Hepatocyte (in vitro differentiated cells): Measurements from ENCODE around the gene MINDY4. TPM values are rescaled to one million over a fixed set of nuclear protein-coding genes. Genes with fewer than 3 reads are reported as not detected.

Experiments used
- DNase-seq: peaks from one replicate; pipeline ENCODE4 v3.0.0-alpha.2; 2016; ENCODE audit warnings: low spot score
- H2AFZ ChIP-seq: fragments of 200-600 bp; sonication (generic); 2 replicates; pipeline ENCODE4 v1.6.0; 2016; ENCODE audit warnings: antibody characterized with exemption, mild to moderate bottlenecking
- H3K27ac ChIP-seq: fragments of 200-600 bp; sonication (generic); 2 replicates; pipeline ENCODE4 v1.5.1; 2016; ENCODE audit warnings: mild to moderate bottlenecking
- H3K27me3 ChIP-seq: fragments of 200-600 bp; sonication (generic); 2 replicates; pipeline ENCODE4 v1.6.1; 2016
- H3K36me3 ChIP-seq: fragments of 200-600 bp; sonication (generic); replicated peaks from 2 replicates; pipeline ENCODE4 v1.5.1; 2016; ENCODE audit warnings: low read depth; ENCODE audit not compliant: insufficient read depth
- H3K4me1 ChIP-seq: fragments of 200-600 bp; sonication (generic); 2 replicates; pipeline ENCODE4 v1.5.1; 2016; ENCODE audit warnings: mild to moderate bottlenecking, moderate library complexity; ENCODE audit not compliant: insufficient read depth
- H3K4me2 ChIP-seq: fragments of 200-600 bp; sonication (generic); 2 replicates; pipeline ENCODE4 v1.6.0; 2016
- H3K4me3 ChIP-seq: fragments of 200-600 bp; sonication (generic); 2 replicates; pipeline ENCODE4 v1.5.1; 2016; ENCODE audit warnings: mild to moderate bottlenecking
- H3K79me2 ChIP-seq: fragments of 200-600 bp; sonication (generic); 2 replicates; pipeline ENCODE4 v1.6.0; 2017; ENCODE audit warnings: mild to moderate bottlenecking
- H3K9me2 ChIP-seq: fragments of 200-600 bp; sonication (generic); replicated peaks from 2 replicates; pipeline ENCODE4 v1.6.0; 2017; ENCODE audit warnings: mild to moderate bottlenecking; ENCODE audit not compliant: insufficient read depth
- H3K9me3 ChIP-seq: fragments of 200-600 bp; sonication (generic); 2 replicates; pipeline ENCODE4 v1.5.1; 2016; ENCODE audit warnings: low read depth, mild to moderate bottlenecking
- H4K20me1 ChIP-seq: fragments of 200-600 bp; sonication (generic); 2 replicates; pipeline ENCODE4 v1.6.0; 2016; ENCODE audit warnings: mild to moderate bottlenecking; ENCODE audit not compliant: insufficient read depth, poor library complexity, severe bottlenecking
- EZH2 ChIP-seq: fragments of 200-600 bp; sonication (generic); IDR thresholded peaks from 2 replicates; pipeline ENCODE4 v1.6.1; 2016; ENCODE audit warnings: antibody characterized with exemption, mild to moderate bottlenecking, borderline replicate concordance
- EZH2phosphoT487 ChIP-seq: fragments of 200-600 bp; sonication (generic); IDR thresholded peaks from one replicate; pipeline ENCODE4 v1.6.1; 2018; ENCODE audit warnings: antibody characterized with exemption, mild to moderate bottlenecking, low read depth, moderate library complexity; ENCODE audit not compliant: unreplicated experiment, severe bottlenecking
- WGBS: methylation state at CpG from one replicate; pipeline ENCODE4 v1.1.6; 2016; ENCODE audit warnings: low lambda C conversion rate; ENCODE audit errors: missing lambda C conversion rate; 5-methylcytosine and 5-hydroxymethylcytosine counted together
- polyA plus RNA-seq: library from polyadenylated mRNA; unstranded; fragments of >200 nt; fragmentation: Nextera tagmentation; extraction: Ambion mirVana; gene quantifications from 2 replicates; pipeline ENCODE4 v1.2.1, GENCODE V29; 2016
- total RNA-seq: library from RNA; depleted of rRNA; stranded (reverse); fragments of >200 nt; gene quantifications from 2 replicates; pipeline ENCODE4 v1.2.3, GENCODE V29; 2014
- TF ChIP-seq, protein P1 (sequence below): fragments of 200-600 bp; sonication (generic); IDR thresholded peaks from 2 replicates; pipeline ENCODE4 v1.5.1; 2016; ENCODE audit warnings: antibody characterized with exemption, mild to moderate bottlenecking; ENCODE audit not compliant: poor library complexity

The MINDY4 gene
- total and polyA plus RNA-seq, 2 experiments from 2014 or later = 4.4 to 6.3 TPM

DNA sequence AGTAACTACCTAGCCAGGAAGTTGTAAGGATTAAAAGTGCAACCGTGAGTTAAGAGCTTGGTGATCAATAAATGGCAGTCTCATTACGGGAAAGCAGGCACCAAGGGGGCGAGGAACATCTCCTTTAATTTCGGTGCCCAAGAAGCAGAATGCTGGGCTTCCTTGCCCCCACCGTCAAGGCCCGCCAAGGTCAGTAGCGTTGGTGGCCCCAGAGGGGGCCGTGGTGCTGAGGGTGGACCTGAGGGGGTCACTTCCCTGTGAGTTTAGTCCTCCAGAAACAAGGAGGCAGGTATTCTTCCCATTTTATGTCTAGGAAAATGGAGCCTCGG lies 408 bp upstream of the MINDY4 start:
- no peaks in the 10 kb centered on the region for H3K36me3 ChIP-seq
- H2AFZ ChIP-seq = peak overlapping the region; percentile 87
- H3K9me3 ChIP-seq = no peaks in the 10 kb centered on the region
- H3K4me2 ChIP-seq = peak overlapping the region; percentile 96
- H3K27me3 ChIP-seq = no peaks in the 10 kb centered on the region
- 57% methylated on average over 9 of the region's 9 CpGs for WGBS
- H4K20me1 ChIP-seq = no peaks in the 10 kb centered on the region
- no peak for DNase-seq
- H3K4me3 ChIP-seq = peak overlapping the region; percentile 87
- peak overlapping the region; percentile 72 for H3K27ac ChIP-seq
- peaks cover 4% of the 10 kb centered on the region for H3K4me1 ChIP-seq
- peaks cover 17% of the 10 kb centered on the region for H3K79me2 ChIP-seq
- H3K9me2 ChIP-seq = no peaks in the 10 kb centered on the region
- TF ChIP-seq EZH2phosphoT487 (no peak), EZH2 (no peak)
- TF ChIP-seq, protein P1, sequence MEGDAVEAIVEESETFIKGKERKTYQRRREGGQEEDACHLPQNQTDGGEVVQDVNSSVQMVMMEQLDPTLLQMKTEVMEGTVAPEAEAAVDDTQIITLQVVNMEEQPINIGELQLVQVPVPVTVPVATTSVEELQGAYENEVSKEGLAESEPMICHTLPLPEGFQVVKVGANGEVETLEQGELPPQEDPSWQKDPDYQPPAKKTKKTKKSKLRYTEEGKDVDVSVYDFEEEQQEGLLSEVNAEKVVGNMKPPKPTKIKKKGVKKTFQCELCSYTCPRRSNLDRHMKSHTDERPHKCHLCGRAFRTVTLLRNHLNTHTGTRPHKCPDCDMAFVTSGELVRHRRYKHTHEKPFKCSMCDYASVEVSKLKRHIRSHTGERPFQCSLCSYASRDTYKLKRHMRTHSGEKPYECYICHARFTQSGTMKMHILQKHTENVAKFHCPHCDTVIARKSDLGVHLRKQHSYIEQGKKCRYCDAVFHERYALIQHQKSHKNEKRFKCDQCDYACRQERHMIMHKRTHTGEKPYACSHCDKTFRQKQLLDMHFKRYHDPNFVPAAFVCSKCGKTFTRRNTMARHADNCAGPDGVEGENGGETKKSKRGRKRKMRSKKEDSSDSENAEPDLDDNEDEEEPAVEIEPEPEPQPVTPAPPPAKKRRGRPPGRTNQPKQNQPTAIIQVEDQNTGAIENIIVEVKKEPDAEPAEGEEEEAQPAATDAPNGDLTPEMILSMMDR = no peak

DNA sequence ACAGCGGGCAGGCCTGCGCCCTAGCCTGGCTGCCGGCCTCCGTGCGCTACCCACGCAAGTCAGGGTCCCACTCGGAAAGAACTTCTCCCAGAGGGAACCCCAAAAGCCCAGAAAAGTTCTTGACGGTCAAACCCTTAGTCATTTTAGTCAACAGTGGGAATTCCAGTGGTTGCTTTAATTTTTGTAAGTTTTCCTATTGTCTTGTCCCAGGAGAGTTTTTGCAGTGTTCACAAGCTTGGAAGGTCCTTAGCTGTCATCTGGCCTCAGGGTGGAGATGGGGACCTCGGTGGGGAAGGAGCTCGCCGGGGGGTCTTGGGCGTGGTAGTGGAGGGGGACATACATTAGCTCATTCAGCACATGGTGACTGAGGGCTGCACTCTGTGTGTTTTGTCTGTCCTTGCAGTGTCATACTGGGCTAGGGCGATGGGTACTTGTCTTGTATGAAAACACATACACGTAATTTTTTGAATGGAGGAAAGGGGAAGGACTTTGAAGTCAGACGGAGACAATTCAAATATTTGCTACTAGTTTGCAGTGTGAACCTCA lies 736 bp downstream of the MINDY4 start:
- no peaks in the 10 kb centered on the region for H3K36me3 ChIP-seq
- H3K79me2 ChIP-seq = peaks cover 17% of the 10 kb centered on the region
- no peaks in the 10 kb centered on the region for H3K9me2 ChIP-seq
- peak overlapping the region; percentile 96 for H3K4me2 ChIP-seq
- peak overlapping the region; percentile 87 for H3K4me3 ChIP-seq
- H3K4me1 ChIP-seq = peaks cover 4% of the 10 kb centered on the region
- no peak for DNase-seq
- no peaks in the 10 kb centered on the region for H3K9me3 ChIP-seq
- peak overlapping the region; percentile 87 for H2AFZ ChIP-seq
- TF ChIP-seq, protein P1 = no peak
- TF ChIP-seq EZH2phosphoT487 = no peak
- TF ChIP-seq EZH2 = no peak
- H4K20me1 ChIP-seq = no peaks in the 10 kb centered on the region
- H3K27ac ChIP-seq = peak overlapping the region; percentile 72
- no peaks in the 10 kb centered on the region for H3K27me3 ChIP-seq
- WGBS = 4% methylated on average over 15 of the region's 15 CpGs

DNA sequence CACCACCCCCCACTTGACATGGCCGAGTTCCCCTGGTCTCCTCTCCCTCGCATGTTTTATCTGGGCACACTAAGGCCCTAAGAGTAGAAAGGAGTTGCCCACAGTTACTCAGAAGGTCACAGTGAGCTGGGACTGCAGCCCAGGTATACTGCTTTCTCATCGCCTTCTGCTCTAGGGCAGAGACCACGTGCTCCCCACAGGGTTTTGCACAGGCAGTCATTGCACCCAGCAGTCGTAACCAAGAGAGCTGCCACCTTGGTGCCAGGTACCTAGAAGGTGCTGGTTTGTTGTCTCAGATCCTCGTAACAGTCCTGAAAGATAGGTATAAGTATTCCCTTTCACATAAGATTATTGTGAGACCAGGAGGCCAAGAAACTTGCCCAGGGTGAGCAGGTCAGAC lies 1.8 kb downstream of the MINDY4 start:
- Histone ChIP-seq H3K4me2 (peak overlapping the region; percentile 96), H3K9me3 (no peaks in the 10 kb centered on the region), H3K27me3 (no peaks in the 10 kb centered on the region), H3K27ac (no peak overlapping the region), H3K79me2 (peaks cover 17% of the 10 kb centered on the region), H3K4me3 (no peak overlapping the region), H4K20me1 (no peaks in the 10 kb centered on the region), H2AFZ (no peak overlapping the region), H3K36me3 (no peaks in the 10 kb centered on the region), H3K9me2 (no peaks in the 10 kb centered on the region), H3K4me1 (peaks cover 4% of the 10 kb centered on the region)
- TF ChIP-seq EZH2 = no peak
- TF ChIP-seq, protein P1 = no peak
- TF ChIP-seq EZH2phosphoT487 = no peak
- 94% methylated on average over 6 of the region's 6 CpGs for WGBS
- no peak for DNase-seq

DNA sequence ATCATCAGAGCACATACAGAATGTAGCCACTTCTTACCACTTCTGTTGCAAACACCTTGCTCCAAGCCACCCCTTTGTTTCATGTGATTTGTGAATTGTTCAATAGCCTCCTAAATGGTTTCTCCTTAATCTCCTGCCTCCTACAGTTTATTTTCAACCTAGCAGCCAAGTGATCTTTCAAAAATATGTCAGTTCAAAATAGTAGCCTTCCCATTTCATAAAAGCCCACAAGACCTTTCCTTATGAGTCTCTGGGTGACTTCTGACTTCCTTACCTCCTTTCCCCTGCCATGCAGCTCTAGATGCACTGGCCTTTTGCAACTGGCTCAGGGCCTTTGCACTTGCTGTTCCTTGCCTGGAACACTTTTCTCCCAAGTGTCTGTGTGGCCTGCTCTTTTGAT lies 4.8 kb downstream of the MINDY4 start:
- peaks cover 17% of the 10 kb centered on the region for H3K79me2 ChIP-seq
- no peaks in the 10 kb centered on the region for H4K20me1 ChIP-seq
- H2AFZ ChIP-seq = no peak overlapping the region
- H3K36me3 ChIP-seq = no peaks in the 10 kb centered on the region
- H3K4me2 ChIP-seq = no peak overlapping the region
- no peaks in the 10 kb centered on the region for H3K27me3 ChIP-seq
- H3K4me1 ChIP-seq = peaks cover 4% of the 10 kb centered on the region
- no peak for DNase-seq
- no peaks in the 10 kb centered on the region for H3K9me2 ChIP-seq
- no peaks in the 10 kb centered on the region for H3K9me3 ChIP-seq
- no peak overlapping the region for H3K27ac ChIP-seq
- TF ChIP-seq, protein P1 = no peak
- TF ChIP-seq EZH2phosphoT487 (no peak), EZH2 (no peak)
- no peak overlapping the region for H3K4me3 ChIP-seq
